GM23248 (cell line): ENCODE data around the gene TNIK.

Experiments
- EZH2 ChIP-seq: fragments of 200-600 bp; sonication (generic); IDR thresholded peaks from 2 replicates; pipeline ENCODE4 v1.6.1; 2018; ENCODE audit warnings: antibody characterized with exemption, mild to moderate bottlenecking; ENCODE audit not compliant: insufficient read depth, poor library complexity, severe bottlenecking
- EZH2phosphoT487 ChIP-seq: fragments of 200-600 bp; sonication (generic); IDR thresholded peaks from 2 replicates; pipeline ENCODE4 v1.6.1; 2018; ENCODE audit warnings: antibody characterized with exemption, moderate library complexity, mild to moderate bottlenecking, low read depth; ENCODE audit not compliant: insufficient read depth

DNA sequence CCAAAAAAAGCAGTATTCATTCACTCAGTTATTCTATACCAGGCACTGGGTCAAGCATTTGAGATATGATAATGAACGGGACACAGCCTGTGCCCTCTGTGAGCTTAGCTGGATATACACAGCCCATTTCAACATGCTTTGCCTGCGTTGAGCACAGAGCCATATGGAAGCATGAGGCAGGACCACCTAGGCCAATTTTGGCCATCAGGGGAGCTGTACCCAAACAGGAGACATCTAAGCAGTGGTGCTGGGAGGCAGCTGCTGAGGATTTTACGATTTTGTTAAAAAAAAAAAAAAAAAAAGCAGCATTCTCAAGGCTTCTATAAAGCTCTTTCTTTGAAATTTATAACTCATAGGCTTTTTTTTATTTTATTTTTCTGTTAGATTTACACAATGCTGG lies 346.5 kb downstream of the TNIK start:
- no peak for TF ChIP-seq EZH2
- TF ChIP-seq EZH2phosphoT487 = no peak
